DOHH2 (cell line): Measurements from ENCODE around the gene CDPF1.

Source experiments
- CTCF ChIP-seq: fragments of 200-600 bp; sonication (generic); IDR thresholded peaks from one replicate; pipeline ENCODE4 v1.5.1; 2014; ENCODE audit warnings: antibody characterized with exemption, mild to moderate bottlenecking, low read depth, low read length; ENCODE audit not compliant: poor library complexity, severe bottlenecking
- EZH2phosphoT487 ChIP-seq: fragments of 200-600 bp; sonication (generic); IDR thresholded peaks from 2 replicates; pipeline ENCODE4 v1.6.1; 2017; ENCODE audit warnings: borderline replicate concordance, mild to moderate bottlenecking, antibody characterized with exemption, low read length, moderate library complexity, mixed read lengths

DNA sequence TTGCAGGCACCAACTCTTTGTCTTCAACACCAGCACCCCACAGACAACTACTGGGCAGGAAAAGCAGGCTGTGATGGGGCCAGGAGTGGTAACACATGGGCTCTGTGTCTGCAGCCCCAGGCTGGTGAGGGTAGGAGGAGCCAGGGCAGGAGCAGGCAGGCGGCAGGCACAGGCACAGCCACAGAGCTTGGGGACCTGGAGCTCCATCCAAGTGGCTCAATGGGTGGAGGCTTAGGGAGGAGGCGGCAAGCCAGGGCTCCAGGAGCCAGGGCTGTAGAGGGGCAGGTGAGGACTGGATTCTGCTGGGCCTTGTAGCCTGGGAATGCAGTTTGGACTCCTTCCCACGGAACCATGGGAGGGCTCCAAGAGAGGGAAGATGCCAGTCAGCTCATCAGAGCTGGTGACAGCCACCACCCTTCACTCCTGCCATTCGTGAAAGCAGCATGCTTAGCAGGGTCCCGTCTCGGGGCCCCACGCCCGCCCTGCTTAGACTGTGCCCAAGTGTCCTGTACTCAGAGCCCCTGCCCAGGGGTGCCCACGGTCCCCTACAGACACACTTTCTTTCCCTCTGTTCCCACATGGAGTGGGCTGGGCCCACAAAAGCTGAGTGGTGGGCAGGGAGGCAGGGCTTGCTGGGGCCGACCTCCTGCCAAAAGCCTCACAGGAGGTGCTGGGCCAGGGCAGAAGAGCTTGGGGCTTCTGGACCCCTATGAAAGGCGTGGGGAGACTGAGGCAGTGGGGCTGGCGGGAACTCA, 30.1 kb upstream of the CDPF1 start:
- no peak for TF ChIP-seq CTCF
- no peak for TF ChIP-seq EZH2phosphoT487
